ENCODE measurements around the gene CDK18.

DNA sequence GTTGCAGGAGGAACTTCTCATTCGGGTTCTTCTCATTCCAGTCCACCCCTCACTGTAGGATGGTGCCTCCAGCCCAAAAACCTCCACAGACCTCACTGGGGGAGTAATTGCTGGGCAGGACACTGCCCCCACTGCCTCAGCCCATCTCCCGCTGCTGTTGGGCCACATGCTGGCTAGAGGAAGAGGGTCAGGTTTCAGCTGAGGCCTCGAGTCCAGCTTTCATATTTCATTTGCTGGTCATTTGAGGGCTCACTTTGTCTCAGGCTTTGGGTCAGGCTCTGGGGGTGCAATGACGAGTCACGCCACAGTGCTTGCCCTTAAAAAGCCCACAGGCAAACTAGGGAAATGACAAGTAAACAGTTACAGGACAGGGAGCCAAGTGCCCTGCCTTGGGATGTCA lies 9.3 kb downstream of the CDK18 start:
- no peak for TF ChIP-seq EP300 (IDR thresholded peaks at IDR 0.05)
- TF ChIP-seq, protein P1, sequence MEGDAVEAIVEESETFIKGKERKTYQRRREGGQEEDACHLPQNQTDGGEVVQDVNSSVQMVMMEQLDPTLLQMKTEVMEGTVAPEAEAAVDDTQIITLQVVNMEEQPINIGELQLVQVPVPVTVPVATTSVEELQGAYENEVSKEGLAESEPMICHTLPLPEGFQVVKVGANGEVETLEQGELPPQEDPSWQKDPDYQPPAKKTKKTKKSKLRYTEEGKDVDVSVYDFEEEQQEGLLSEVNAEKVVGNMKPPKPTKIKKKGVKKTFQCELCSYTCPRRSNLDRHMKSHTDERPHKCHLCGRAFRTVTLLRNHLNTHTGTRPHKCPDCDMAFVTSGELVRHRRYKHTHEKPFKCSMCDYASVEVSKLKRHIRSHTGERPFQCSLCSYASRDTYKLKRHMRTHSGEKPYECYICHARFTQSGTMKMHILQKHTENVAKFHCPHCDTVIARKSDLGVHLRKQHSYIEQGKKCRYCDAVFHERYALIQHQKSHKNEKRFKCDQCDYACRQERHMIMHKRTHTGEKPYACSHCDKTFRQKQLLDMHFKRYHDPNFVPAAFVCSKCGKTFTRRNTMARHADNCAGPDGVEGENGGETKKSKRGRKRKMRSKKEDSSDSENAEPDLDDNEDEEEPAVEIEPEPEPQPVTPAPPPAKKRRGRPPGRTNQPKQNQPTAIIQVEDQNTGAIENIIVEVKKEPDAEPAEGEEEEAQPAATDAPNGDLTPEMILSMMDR (IDR thresholded peaks at IDR 0.05), result no peak
- no peak for TF ChIP-seq POLR2AphosphoS5 (IDR thresholded peaks at IDR 0.05)
- no peak for TF ChIP-seq POLR2A (IDR thresholded peaks at IDR 0.05)

Measured in stomach (tissue), 4 donors.